ENCODE data around the gene CFAP100.

The CFAP100 gene

GRCh38 chr3:126413693-126414080, 19.0 kb downstream of the CFAP100 start:
- DNase-seq (ENCODE audit: insufficient read length) (no peak), FAIRE-seq (no peak)
- TF ChIP-seq POLR2AphosphoS5 (IDR thresholded peaks at IDR 0.05; ENCODE audit: low read depth, low read length) (no peak), POLR2A (IDR thresholded peaks at IDR 0.05; ENCODE audit: low read depth, low read length) (no peak), TAF1 (IDR thresholded peaks at IDR 0.05; ENCODE audit: borderline replicate concordance, low read depth, low read length) (no peak)

- no peak for FAIRE-seq
- no peak for TF ChIP-seq POLR2AphosphoS5 (IDR thresholded peaks at IDR 0.05; ENCODE audit: low read depth, low read length)
- no peak for TF ChIP-seq POLR2A (IDR thresholded peaks at IDR 0.05; ENCODE audit: low read depth, low read length)
- no peak for TF ChIP-seq TAF1 (IDR thresholded peaks at IDR 0.05; ENCODE audit: borderline replicate concordance, low read depth, low read length)
- no peak for DNase-seq (ENCODE audit: insufficient read length)
Observed at GRCh38 chr3:126414406-126414805, 19.7 kb downstream of the CFAP100 start.

GRCh38 chr3:126414961-126415660, 20.4 kb downstream of the CFAP100 start:
- no peak for DNase-seq (ENCODE audit: insufficient read length)
- TF ChIP-seq POLR2A (IDR thresholded peaks at IDR 0.05; ENCODE audit: low read depth, low read length) (no peak), POLR2AphosphoS5 (IDR thresholded peaks at IDR 0.05; ENCODE audit: low read depth, low read length) (no peak), TAF1 (IDR thresholded peaks at IDR 0.05; ENCODE audit: borderline replicate concordance, low read depth, low read length) (no peak)
- no peak for FAIRE-seq

- TF ChIP-seq TAF1 (IDR thresholded peaks at IDR 0.05; ENCODE audit: borderline replicate concordance, low read depth, low read length) = no peak
- TF ChIP-seq POLR2A (IDR thresholded peaks at IDR 0.05; ENCODE audit: low read depth, low read length) = no peak
- no peak for TF ChIP-seq POLR2AphosphoS5 (IDR thresholded peaks at IDR 0.05; ENCODE audit: low read depth, low read length)
- FAIRE-seq = no peak
- no peak for DNase-seq (ENCODE audit: insufficient read length)
Observed at GRCh38 chr3:126415661-126416591, 21.2 kb downstream of the CFAP100 start.

- FAIRE-seq = no peak
- TF ChIP-seq POLR2A (IDR thresholded peaks at IDR 0.05; ENCODE audit: low read depth, low read length) (no peak), TAF1 (IDR thresholded peaks at IDR 0.05; ENCODE audit: borderline replicate concordance, low read depth, low read length) (no peak), POLR2AphosphoS5 (IDR thresholded peaks at IDR 0.05; ENCODE audit: low read depth, low read length) (no peak)
Observed at GRCh38 chr3:126416943-126417342, 22.2 kb downstream of the CFAP100 start.

GRCh38 chr3:126417515-126417914, 22.8 kb downstream of the CFAP100 start:
- FAIRE-seq (no peak), DNase-seq (ENCODE audit: insufficient read length) (no peak)
- no peak for TF ChIP-seq POLR2A (IDR thresholded peaks at IDR 0.05; ENCODE audit: low read depth, low read length)
- TF ChIP-seq TAF1 (IDR thresholded peaks at IDR 0.05; ENCODE audit: borderline replicate concordance, low read depth, low read length) = no peak
- TF ChIP-seq POLR2AphosphoS5 (IDR thresholded peaks at IDR 0.05; ENCODE audit: low read depth, low read length) = no peak

More at GRCh38 chr3:126416943-126417342, 22.2 kb downstream of the CFAP100 start:
- no peak for DNase-seq (ENCODE audit: insufficient read length)

- FAIRE-seq (no peak), DNase-seq (ENCODE audit: insufficient read length) (no peak)
- TF ChIP-seq POLR2AphosphoS5 (IDR thresholded peaks at IDR 0.05; ENCODE audit: low read depth, low read length) (no peak), TAF1 (IDR thresholded peaks at IDR 0.05; ENCODE audit: borderline replicate concordance, low read depth, low read length) (no peak), POLR2A (IDR thresholded peaks at IDR 0.05; ENCODE audit: low read depth, low read length) (no peak)
Observed at GRCh38 chr3:126417981-126418530, 23.3 kb downstream of the CFAP100 start.

- FAIRE-seq = no peak
- TF ChIP-seq POLR2A (IDR thresholded peaks at IDR 0.05; ENCODE audit: low read depth, low read length) = no peak
- no peak for TF ChIP-seq POLR2AphosphoS5 (IDR thresholded peaks at IDR 0.05; ENCODE audit: low read depth, low read length)
- DNase-seq (ENCODE audit: insufficient read length) = no peak
Observed at GRCh38 chr3:126418661-126419131, 24.0 kb downstream of the CFAP100 start.

GRCh38 chr3:126419151-126419703, 24.5 kb downstream of the CFAP100 start:
- no peak for DNase-seq (ENCODE audit: insufficient read length)
- TF ChIP-seq POLR2A (IDR thresholded peaks at IDR 0.05; ENCODE audit: low read depth, low read length) = no peak
- no peak for FAIRE-seq

- no peak for TF ChIP-seq POLR2AphosphoS5 (IDR thresholded peaks at IDR 0.05; ENCODE audit: low read depth, low read length)
- no peak for TF ChIP-seq TAF1 (IDR thresholded peaks at IDR 0.05; ENCODE audit: borderline replicate concordance, low read depth, low read length)
- TF ChIP-seq POLR2A (IDR thresholded peaks at IDR 0.05; ENCODE audit: low read depth, low read length) = no peak
- FAIRE-seq = no peak
- DNase-seq (ENCODE audit: insufficient read length) = no peak
Observed at GRCh38 chr3:126419886-126420786, 25.4 kb downstream of the CFAP100 start.

All from GM12892 (cell line).